Mucosa of descending colon (tissue), 3 donors: ENCODE results near the gene NIPAL4. TPM values are rescaled to one million over a fixed set of nuclear protein-coding genes. Genes with fewer than 3 reads are reported as not detected.

Experiments used
- ATAC-seq: fragments of 200-7000 bp; cut with Tn5 transposase; one replicate; pipeline ENCODE4 v1.9.1; 2020; ENCODE audit warnings: mild to moderate bottlenecking, moderate library complexity
- DNase-seq, 3 donors: peaks; one replicate each; pipeline ENCODE4 v3.0.0-alpha.2; 2020
- H3K36me3 ChIP-seq: fragments of 200-600 bp; one replicate; pipeline ENCODE4 v1.8.0; 2021; ENCODE audit warnings: low read depth, mild to moderate bottlenecking
- H3K4me1 ChIP-seq: fragments of 200-600 bp; one replicate; pipeline ENCODE4 v1.8.0; 2021; ENCODE audit warnings: low read depth, mild to moderate bottlenecking
- H3K4me3 ChIP-seq: fragments of 200-600 bp; one replicate; pipeline ENCODE4 v1.8.0; 2021; ENCODE audit warnings: mild to moderate bottlenecking
- H3K9me3 ChIP-seq: fragments of 200-600 bp; one replicate; pipeline ENCODE4 v1.8.0; 2021; ENCODE audit warnings: mild to moderate bottlenecking
- CTCF ChIP-seq: fragments of 200-600 bp; IDR thresholded peaks from one replicate; pipeline ENCODE4 v1.8.0; 2022; ENCODE audit warnings: antibody characterized with exemption, mild to moderate bottlenecking
- intact Hi-C, 2 donors: fragments of 100-400 bp; cut with DNase I in 1 of 2; cut with micrococcal nuclease in 1 of 2; formaldehyde crosslinking; loops; one replicate each; pipeline versions ENCODE4 v1.11.0 to v1.11.1; 2022; cut with DNase I, micrococcal nuclease
- total RNA-seq, 3 donors: library from RNA; stranded (reverse); fragmentation: NEBNext Ultra II Directional in 2 of 3; extraction: Animal tissue kit (Norgen Biotek cat#: 25700) in 2 of 3; gene quantifications; one replicate each; pipeline versions ENCODE4 v1.2.1 to v1.2.4, GENCODE V29; 2021 to 2023
- donor health status: DM: no; HTN: no; CAD: no; lungs with moderate emphysema.
- donor health status: DM: no; HTN: no; CAD: no.
- donor health status: DM: no; HTN: yes; CAD: no.

NIPAL4 gene
- total RNA-seq, 3 donors from 2014 or later = 0.70 to 3.2 TPM; not detected in 1

GRCh38 chr5:157476702-157477408 is 16.8 kb downstream of the NIPAL4 start:
- ATAC-seq (peak; percentile 77), DNase-seq (peak in 1 of 3 donors; percentile 60)
- TF ChIP-seq CTCF = peak; percentile 34
- Histone ChIP-seq H3K4me3 (no peak overlapping the region), H3K36me3 (no peaks in the 10 kb centered on the region), H3K9me3 (no peaks in the 10 kb centered on the region), H3K4me1 (peaks cover 11% of the 10 kb centered on the region)
- intact Hi-C loops = no loop called here

- Histone ChIP-seq H3K36me3 (no peaks in the 10 kb centered on the region), H3K4me1 (peaks cover 11% of the 10 kb centered on the region), H3K9me3 (no peaks in the 10 kb centered on the region), H3K4me3 (no peak overlapping the region)
- intact Hi-C loops = no loop called here
- peak; percentile 37 for ATAC-seq
- TF ChIP-seq CTCF = no peak
- no peak for DNase-seq
These were observed 17.9 kb downstream of the NIPAL4 start for GRCh38 chr5:157477814-157478494.

- Histone ChIP-seq H3K9me3 (no peaks in the 10 kb centered on the region), H3K36me3 (no peaks in the 10 kb centered on the region), H3K4me3 (no peak overlapping the region), H3K4me1 (peaks cover 11% of the 10 kb centered on the region)
- no peak for TF ChIP-seq CTCF
- no peak for DNase-seq
- no peak for ATAC-seq
- intact Hi-C loops = no loop called here
These were observed 18.7 kb downstream of the NIPAL4 start for GRCh38 chr5:157478726-157479125.

- no peak for ATAC-seq
These were observed 19.2 kb downstream of the NIPAL4 start for GRCh38 chr5:157479166-157479565.

More at GRCh38 chr5:157479166-157479565, 19.2 kb downstream of the NIPAL4 start:
- Histone ChIP-seq H3K4me1 (peaks cover 11% of the 10 kb centered on the region), H3K9me3 (no peaks in the 10 kb centered on the region), H3K4me3 (no peak overlapping the region), H3K36me3 (no peaks in the 10 kb centered on the region)
- intact Hi-C loops = no loop called here
- TF ChIP-seq CTCF = no peak
- no peak for DNase-seq
